WTC11 (cell line): ENCODE data around the gene BMPER. TPM values are rescaled to one million over a fixed set of nuclear protein-coding genes. Genes with fewer than 3 reads are reported as not detected.

Source experiments
- ATAC-seq: fragments of 200-7000 bp; cut with Tn5 transposase; 2 replicates; pipeline ENCODE4 v1.10.0; 2021; ENCODE audit warnings: mild to moderate bottlenecking, moderate library complexity
- CTCF ChIA-PET: fragments of 300-600 bp; sonication (Branson Sonifier 250); formaldehyde crosslinking; loops from one replicate; lab custom pipeline; 2021; ENCODE audit warnings: antibody characterized with exemption; lab: Charles Lee
- POLR2A ChIA-PET: fragments of 350-600 bp; sonication (Branson Sonifier 250); formaldehyde crosslinking; loops from one replicate; lab custom pipeline; 2021; ENCODE audit warnings: antibody characterized with exemption; lab: Charles Lee
- DNase-seq: peaks from one replicate; pipeline ENCODE4 v3.0.0; 2021; ENCODE audit warnings: low spot score
- H3K27ac Mint-ChIP-seq: 2 replicates; pipeline ENCODE4 v1.8.0; 2021; ENCODE audit warnings: mixed read lengths
- H3K27me3 Mint-ChIP-seq: 2 replicates; pipeline ENCODE4 v1.8.0; 2021; ENCODE audit warnings: low read depth, mild to moderate bottlenecking, moderate library complexity, mixed read lengths
- H3K36me3 Mint-ChIP-seq: 2 replicates; pipeline ENCODE4 v1.8.0; 2021; ENCODE audit warnings: mixed read lengths
- H3K4me1 Mint-ChIP-seq: 2 replicates; pipeline ENCODE4 v1.8.0; 2022; ENCODE audit warnings: mixed read lengths
- H3K4me3 Mint-ChIP-seq: 2 replicates; pipeline ENCODE4 v1.8.0; 2021; ENCODE audit warnings: mild to moderate bottlenecking, moderate library complexity, mixed read lengths
- H3K9me3 Mint-ChIP-seq: 2 replicates; pipeline ENCODE4 v1.8.0; 2021; ENCODE audit warnings: mixed read lengths
- AR ChIP-seq: fragments of 250-450 bp; sonication (Bioruptor Pico); IDR thresholded peaks from 2 replicates; pipeline ENCODE4 v1.9.0; 2021; ENCODE audit warnings: mild to moderate bottlenecking
- ARID4B ChIP-seq: sonication (generic); formaldehyde crosslinking; IDR thresholded peaks from 2 replicates; pipeline ENCODE4 v1.8.0; 2023; ENCODE audit warnings: missing genetic modification reagents, mild to moderate bottlenecking, borderline replicate concordance
- CREB1 ChIP-seq: sonication (generic); formaldehyde crosslinking; IDR thresholded peaks from 2 replicates; pipeline ENCODE4 v1.8.0; 2023; ENCODE audit warnings: mild to moderate bottlenecking, missing genetic modification reagents
- E2F4 ChIP-seq: sonication (generic); formaldehyde crosslinking; IDR thresholded peaks from 2 replicates; pipeline ENCODE4 v1.8.1; 2022; ENCODE audit warnings: low read depth, mild to moderate bottlenecking, moderate library complexity, missing genetic modification reagents, borderline replicate concordance
- IRF1 ChIP-seq: sonication (generic); formaldehyde crosslinking; IDR thresholded peaks from 2 replicates; pipeline ENCODE4 v1.8.0; 2023; ENCODE audit warnings: missing genetic modification reagents
- IRF2 ChIP-seq: sonication (generic); formaldehyde crosslinking; IDR thresholded peaks from 2 replicates; pipeline ENCODE4 v1.8.0; 2022; ENCODE audit warnings: low read depth, missing genetic modification reagents, borderline replicate concordance
- NFATC4 ChIP-seq: fragments of 250-450 bp; sonication (Bioruptor Pico); IDR thresholded peaks from 2 replicates; pipeline ENCODE4 v1.9.0; 2021; ENCODE audit warnings: mild to moderate bottlenecking
- TEAD4 ChIP-seq: sonication (generic); formaldehyde crosslinking; IDR thresholded peaks from 2 replicates; pipeline ENCODE4 v1.8.0; 2022; ENCODE audit warnings: mild to moderate bottlenecking, missing genetic modification reagents
- ZNF121 ChIP-seq: sonication (generic); formaldehyde crosslinking; IDR thresholded peaks from 2 replicates; pipeline ENCODE4 v1.8.0; 2023; ENCODE audit warnings: missing genetic modification reagents
- ZNF232 ChIP-seq: sonication (generic); formaldehyde crosslinking; IDR thresholded peaks from 2 replicates; pipeline ENCODE4 v1.8.0; 2022; ENCODE audit warnings: mild to moderate bottlenecking, missing genetic modification reagents
- ZNF416 ChIP-seq: fragments of 250-450 bp; sonication (Bioruptor Pico); IDR thresholded peaks from 2 replicates; pipeline ENCODE4 v1.9.0; 2021; ENCODE audit warnings: mild to moderate bottlenecking, inconsistent platforms
- ZNF532 ChIP-seq: fragments of 250-450 bp; sonication (Bioruptor Pico); IDR thresholded peaks from 2 replicates; pipeline ENCODE4 v1.9.0; 2021; ENCODE audit warnings: mild to moderate bottlenecking, borderline replicate concordance
- ZSCAN18 ChIP-seq: fragments of 250-450 bp; sonication (Bioruptor Pico); IDR thresholded peaks from 2 replicates; pipeline ENCODE4 v2.1.2; 2022; ENCODE audit warnings: mild to moderate bottlenecking, moderate library complexity
- total RNA-seq: library from RNA; stranded (reverse); gene quantifications from 3 replicates; pipeline ENCODE4 v1.2.3, GENCODE V29; 2021

The BMPER gene
- total RNA-seq, 1 experiment from 2014 or later: 1.9 TPM

- no peak for TF ChIP-seq AR (CRISPR knock-in tag)
- TF ChIP-seq CREB1 (CRISPR knock-in tag): no peak
- TF ChIP-seq ZNF121 (CRISPR knock-in tag): no peak
- TF ChIP-seq ZNF416 (CRISPR knock-in tag): no peak
- no peak for TF ChIP-seq TEAD4
- no peak for TF ChIP-seq ZSCAN18 (CRISPR knock-in tag)
- TF ChIP-seq ZNF532 (CRISPR knock-in tag): no peak
- TF ChIP-seq, all 79 proteins: peak for 0
These were observed 153.9 kb downstream of the BMPER start (continued) for GRCh38 chr7:34059136-34059828.

- no peaks in the 10 kb centered on the region for H3K9me3 Mint-ChIP-seq
- H3K4me3 Mint-ChIP-seq: no peak overlapping the region
- peaks cover 66% of the 10 kb centered on the region for H3K4me1 Mint-ChIP-seq
- ATAC-seq: no peak
- TF ChIP-seq IRF2 (CRISPR knock-in tag): no peak
- TF ChIP-seq, all 79 proteins: peak for 0
- Mint-ChIP-seq H3K27ac (peak overlapping the region; percentile 9; the same call in 1 of the 2 replicates), H3K27me3 (no peaks in the 10 kb centered on the region), H3K36me3 (no peaks in the 10 kb centered on the region)
- ChIA-PET POLR2A (interaction anchor here (0.7 kb wide), 1 partner anchor 28 kb away, joined by 6 read pairs; no protein-coding TSS in a partner anchor), CTCF (interaction anchor here (0.7 to 3.9 kb wide), 4 partner anchors 28 to 128 kb away, joined by 3 to 22 read pairs (median 4); no protein-coding TSS in a partner anchor)
- no peak for DNase-seq
These were observed 155.0 kb downstream of the BMPER start for GRCh38 chr7:34060196-34060947.

GRCh38 chr7:34061149-34061548, 155.8 kb downstream of the BMPER start:
- CTCF ChIA-PET: interaction anchor here (1.4 kb wide), 1 partner anchor 79 kb away, joined by 3 read pairs; no protein-coding TSS in a partner anchor
- no peak for TF ChIP-seq ZNF232 (CRISPR knock-in tag)
- TF ChIP-seq IRF1 (CRISPR knock-in tag): no peak
- no peak for TF ChIP-seq NFATC4 (CRISPR knock-in tag)
- no peak for TF ChIP-seq E2F4 (CRISPR knock-in tag)
- no peak for TF ChIP-seq ZSCAN18 (CRISPR knock-in tag)
- no peak for TF ChIP-seq ARID4B (CRISPR knock-in tag)
- H3K36me3 Mint-ChIP-seq: no peaks in the 10 kb centered on the region
- H3K9me3 Mint-ChIP-seq: no peaks in the 10 kb centered on the region
- DNase-seq (no peak), ATAC-seq (no peak)
- POLR2A ChIA-PET: no interaction called here
- peaks cover 71% of the 10 kb centered on the region for H3K4me1 Mint-ChIP-seq
- H3K27me3 Mint-ChIP-seq: no peaks in the 10 kb centered on the region
- no peak overlapping the region for H3K27ac Mint-ChIP-seq
- H3K4me3 Mint-ChIP-seq: no peak overlapping the region
